NK-92 (cell line): ENCODE measurements around the gene MRPS5.
"Not testable (repeated sequence)": the region's sequence is repeated elsewhere in the genome, so short reads cannot be mapped to it uniquely, and the experiment has no call there.

ENCODE experiments used
- DNase-seq: peaks from one replicate; lab custom pipeline; 2025; ENCODE audit not compliant: unreplicated experiment; lab: John Stamatoyannopoulos, UW

The MRPS5 gene

DNA sequence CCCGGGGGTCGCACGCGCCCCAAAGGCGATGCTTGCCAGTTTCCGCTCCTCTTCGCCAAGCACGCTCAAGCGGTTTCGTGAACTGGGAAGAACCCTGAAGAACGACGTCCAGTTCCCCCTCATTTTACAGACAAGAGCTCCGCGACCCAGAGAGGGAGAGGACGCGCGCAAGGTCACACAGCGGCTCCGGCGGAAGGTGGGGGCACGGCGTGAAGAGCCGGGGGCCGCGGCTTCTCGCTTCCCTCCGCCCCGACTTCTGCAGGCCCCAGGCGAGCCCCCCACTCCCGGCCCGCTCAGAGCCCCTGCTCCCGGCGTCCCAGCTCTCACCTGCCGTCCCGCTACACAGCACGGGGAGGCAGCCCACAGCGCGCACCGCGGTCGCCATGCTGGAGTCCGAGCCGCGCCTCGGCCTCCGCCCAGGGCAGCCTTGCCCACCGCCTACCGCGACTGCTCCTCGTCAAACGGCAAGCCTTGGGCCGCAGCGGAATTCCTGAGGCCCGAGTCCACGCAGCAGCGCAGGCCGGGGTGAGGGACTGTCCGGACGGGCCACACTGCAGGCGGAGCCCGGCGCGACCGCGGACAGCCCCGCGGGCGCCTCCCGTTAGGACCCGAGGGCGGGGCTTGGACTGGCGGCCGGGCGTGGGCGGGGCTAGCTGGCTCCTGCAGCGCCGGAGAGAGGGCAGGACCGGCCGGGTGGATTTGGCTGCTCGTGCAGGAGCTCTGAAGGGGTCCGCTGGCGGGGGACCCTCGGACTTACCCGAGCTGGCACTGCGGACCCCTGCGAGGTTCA lies at the start of gene MRPS5:
Gene MRPS5 (minus strand): TSS at position 402 of the 790 bp plus-strand sequence. CDS start 17 bp downstream, at position 385.
- peak; percentile 4 for DNase-seq

DNA sequence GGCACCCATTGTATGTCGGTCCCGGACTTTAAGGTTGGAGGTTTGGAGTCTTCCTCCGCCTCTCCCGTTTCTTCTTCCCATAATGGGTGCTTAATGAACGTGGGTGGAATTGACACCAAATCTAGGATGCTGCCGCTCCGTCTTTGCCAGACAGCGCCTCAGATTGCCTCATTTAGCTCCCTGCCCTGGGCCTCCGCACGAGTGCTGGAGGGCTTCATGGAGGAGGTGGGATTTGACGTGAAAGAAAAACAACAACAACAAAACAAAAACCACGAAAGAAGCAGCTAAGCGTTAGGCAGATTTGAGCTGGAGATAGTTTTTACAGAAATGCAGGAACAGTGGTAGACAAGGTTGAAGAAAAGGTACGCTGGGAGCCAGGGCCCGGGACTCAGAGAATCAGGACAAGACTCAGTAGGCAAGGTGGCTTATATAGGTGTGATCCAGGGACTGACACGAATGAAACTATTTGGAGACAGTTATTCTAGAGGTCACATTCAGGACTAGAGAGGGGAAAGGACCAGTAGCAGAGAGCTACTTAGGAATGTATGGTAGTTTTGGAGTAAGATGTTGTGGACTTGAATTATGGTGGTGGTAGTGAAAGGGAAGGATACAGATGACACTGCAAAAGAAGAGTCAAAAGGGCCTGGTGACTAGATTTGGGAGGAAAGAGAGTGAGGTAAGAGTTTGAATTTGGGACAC lies 44.6 kb upstream of the MRPS5 start:
- no peak for DNase-seq

DNA sequence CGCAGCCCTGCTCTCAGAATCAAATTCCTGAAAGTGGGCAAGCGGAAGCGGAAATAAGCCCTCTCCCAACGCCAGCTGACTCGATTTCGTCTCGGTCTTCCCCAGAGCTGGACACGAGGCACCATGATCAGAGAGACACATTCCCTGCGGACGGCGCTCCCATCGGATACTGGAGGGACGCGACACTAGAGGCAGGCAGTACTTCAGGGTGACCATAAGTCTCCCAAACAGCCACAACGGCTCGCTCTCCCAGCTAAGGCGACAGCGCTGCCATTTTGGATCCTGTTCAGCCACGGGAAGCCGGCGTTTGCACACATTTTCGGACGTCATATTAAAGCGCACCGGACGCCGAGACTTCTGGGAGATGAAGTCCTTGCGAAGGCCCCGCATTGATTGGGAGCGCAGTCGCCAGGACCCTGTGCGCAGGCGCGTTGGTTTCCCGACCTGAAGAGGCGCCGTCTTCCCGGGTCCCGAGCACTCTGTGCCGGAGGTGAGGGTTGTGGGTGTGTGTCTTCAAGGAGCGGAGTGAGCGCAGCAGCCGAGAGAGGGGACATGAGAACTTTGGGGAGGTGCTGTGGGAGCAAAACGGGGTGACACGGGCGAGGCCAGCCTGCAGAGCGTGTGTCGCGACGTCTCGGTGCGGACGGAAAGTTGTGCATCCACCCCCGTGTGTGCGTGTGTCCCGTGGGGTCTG lies 43.9 kb upstream of the MRPS5 start, which contains the start of gene ZNF2:
Gene ZNF2 (plus strand): TSS at position 439 of the 694 bp plus-strand sequence. CDS start 10,418 bp downstream, outside the sequence.
- peak; percentile 79 for DNase-seq

DNA sequence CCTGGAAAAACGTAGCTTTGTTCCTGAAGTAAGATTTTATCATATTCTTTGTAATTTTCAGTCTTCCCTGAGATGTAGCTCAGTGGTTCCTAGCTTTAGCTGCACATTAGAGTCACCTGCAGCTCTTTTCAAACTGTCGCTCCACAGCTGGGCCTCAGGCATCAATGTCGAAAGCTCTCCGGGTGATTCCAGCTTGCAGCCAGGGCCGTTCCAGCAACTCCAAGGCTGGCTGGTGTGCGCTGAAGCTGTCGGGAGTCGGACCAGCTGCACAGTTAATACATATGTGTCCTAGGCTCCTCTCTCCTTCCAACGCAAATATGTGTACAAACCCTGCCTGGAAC lies 43.4 kb upstream of the MRPS5 start:
- no peak for DNase-seq

DNA sequence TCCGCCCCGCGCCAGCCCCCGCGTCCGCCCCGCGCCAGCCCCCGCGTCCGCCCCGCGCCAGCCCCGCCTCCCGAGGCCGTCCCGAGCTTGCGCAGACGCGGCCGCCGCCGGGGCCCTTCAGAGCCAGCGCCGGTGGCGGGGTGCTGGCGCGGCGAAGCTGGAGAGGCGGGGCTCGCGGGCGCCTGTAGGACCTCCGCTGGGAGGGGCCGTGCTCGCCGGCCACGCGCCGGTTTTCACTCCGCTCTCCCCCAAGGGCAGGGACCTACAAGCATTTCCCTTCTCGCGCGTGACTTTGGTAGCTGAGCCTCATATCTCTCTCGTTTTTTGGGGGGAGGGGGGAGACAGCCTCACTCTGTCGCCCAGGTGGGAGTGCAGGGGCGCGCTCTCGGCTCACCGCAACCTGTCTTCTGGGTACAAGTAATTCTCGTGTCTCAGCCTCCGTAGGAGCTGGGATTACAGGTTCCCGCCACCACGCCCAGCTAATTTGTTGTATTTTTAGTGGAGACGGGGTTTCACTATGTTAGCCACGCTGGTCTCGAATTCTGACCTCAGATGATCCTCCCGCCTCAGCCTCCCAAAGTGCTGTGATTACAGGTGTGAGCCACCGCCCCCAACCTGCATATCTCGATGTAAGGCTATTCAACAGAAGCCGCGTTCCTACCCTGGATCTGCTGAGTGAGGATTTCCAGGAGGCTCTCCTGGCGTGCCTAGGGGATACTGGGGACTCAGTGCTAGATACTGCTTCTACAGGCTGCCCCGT lies 38.3 kb upstream of the MRPS5 start, which contains the start of gene ZNF514:
Gene ZNF514 (minus strand): TSS at position 159 of the 760 bp plus-strand sequence. CDS start 6,595 bp downstream, outside the sequence.
- no peak for DNase-seq

DNA sequence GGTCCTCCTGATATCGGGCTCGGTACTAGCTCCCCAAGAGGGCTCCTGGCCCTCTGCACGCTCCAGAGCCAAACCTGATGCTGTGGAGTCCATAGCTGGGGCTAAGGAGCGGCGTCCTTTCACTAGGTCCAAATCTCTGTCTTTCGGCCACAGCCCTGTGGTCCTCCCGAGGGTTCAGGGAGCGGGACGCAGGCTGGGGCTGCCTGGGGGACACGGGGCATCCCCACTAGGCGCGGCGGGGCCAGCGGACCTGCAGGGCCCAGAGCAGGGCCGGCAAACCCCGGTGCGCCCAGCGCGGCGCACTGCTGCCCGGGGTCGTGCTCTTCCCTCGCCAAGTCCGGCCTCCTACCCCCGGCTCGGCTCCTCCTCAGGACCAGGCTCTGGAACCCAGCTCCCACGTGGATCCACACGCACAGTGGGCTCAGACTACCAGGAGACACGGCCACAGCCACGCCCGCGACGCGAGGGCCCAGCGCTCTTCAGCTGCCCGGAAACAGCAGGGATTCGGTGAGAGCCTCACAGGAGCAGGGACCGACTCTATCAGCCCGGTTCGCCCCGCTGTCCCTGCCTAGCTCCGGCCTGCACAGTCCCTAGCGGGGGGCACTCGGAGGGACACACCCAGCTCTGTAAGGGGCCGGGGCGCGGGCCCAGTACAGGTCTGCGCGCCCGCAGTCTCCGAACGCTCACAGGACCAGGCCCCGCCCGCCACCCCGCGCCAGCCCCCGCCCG lies 37.4 kb upstream of the MRPS5 start:
- DNase-seq: no peak

DNA sequence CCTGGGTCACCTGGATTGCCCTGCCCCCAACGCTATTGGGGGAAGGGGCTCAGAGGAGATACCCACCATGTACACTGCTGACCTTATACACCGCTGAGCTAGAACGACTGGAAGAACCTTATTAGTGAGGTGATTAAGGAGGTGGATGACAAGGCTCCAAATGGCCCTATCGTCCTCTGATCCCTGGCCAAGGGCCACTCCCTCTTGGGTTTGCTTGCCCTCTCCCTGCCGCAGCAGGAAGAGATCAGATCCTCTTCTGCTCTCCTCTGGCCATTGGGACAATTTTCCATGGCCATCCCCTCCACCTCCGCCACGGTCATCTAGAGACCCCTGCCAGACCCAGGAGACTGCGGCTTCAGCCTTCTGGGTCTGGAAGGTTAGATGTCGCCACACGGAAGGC lies 36.8 kb upstream of the MRPS5 start:
- no peak for DNase-seq

DNA sequence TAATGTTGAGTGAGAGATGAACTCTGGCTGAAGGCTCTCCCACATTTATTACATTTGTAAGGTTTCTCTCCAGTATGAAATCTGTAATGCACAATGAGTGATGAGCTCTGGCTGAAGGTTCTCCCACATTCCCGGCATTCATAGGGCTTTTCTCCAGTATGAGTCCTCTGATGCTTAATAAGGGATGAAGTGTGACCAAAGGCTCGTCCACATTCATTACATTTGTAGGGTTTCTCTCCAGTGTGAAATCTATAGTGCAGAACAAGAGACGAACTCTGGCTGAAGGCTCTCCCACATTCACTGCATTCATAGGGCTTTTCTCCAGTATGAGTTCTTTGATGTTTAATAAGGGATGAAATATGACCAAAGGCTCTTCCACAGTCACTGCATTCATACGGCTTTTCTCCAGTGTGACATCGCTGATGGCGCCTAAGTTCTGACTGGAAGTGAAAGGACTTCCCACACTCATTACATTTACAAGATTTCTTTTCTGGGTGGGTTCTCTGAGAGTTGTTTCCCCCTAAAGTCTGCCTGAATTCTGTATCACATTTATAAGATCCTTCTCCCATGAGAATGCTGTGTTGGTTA lies 27.9 kb upstream of the MRPS5 start:
- DNase-seq: no peak

DNA sequence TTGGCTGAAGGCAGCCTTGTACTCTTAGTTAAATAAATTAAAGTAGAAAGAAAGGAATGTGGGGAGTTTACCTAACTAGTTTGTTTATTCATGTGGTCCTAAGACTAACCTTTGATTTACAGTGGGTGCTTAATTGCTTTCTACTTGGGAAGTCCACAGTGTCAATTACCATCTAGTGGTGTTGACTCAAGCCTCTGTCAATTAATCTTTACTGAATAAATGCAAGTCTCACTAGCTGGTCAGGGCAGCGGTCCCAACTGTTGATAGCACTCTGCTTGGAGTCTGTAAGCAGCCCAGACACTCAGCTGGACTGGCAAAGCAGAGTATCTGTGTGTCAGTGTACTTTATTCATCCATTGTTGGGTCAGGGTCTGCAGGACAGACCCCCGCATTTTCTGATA lies 22.2 kb upstream of the MRPS5 start:
- DNase-seq: no peak

DNA sequence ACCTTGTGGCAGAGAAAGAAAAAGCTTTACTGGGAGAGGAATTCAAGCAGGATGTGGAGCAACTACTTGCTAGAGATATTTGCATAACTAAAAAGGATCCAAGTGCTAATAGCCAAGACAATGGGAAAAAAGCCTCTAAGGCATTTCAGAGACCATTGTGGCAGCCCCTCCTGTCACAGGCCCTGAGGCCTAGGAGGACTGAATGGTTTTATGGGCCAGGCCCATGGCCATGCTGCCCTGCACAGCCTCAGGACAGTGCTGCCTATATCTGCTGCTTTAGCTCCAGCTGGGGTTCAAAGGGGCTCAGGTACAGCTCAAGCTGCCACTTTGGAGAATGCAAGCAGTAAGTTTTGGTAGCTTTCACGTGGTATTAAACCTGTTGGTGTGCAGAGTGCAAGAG lies 17.1 kb upstream of the MRPS5 start:
- no peak for DNase-seq

DNA sequence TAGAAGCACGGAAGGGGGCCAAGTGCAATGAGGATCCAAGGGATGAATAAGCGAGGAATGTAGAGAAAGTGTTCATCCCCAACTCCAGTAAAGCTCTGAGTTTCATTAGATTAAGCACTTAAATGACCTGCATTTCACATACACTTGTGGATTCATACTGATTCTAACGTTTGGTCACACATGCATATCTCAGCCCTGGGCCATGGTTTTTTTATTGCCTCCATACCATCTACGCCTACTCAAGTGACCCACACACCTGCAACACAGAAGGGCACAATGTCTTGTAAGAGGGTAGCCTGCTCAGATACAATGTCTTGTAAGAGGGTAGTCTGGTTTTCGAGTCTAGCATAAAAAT lies 566 bp upstream of the MRPS5 start:
- no peak for DNase-seq

DNA sequence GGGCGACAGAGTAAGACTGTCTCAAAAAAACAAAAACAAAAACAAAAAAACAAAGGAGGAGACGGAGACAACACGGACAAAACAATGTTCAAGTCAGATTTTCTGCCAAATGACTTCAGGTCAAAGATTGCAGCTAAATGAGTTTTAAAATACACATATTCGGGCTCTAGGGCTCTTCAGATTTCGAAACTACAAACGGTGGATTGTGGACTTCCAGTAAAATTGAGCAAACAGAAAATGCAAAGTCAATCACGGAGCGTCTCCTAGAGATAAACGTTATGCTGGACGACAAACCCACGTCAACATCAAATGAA lies 558 bp downstream of the MRPS5 start:
- DNase-seq: no peak

DNA sequence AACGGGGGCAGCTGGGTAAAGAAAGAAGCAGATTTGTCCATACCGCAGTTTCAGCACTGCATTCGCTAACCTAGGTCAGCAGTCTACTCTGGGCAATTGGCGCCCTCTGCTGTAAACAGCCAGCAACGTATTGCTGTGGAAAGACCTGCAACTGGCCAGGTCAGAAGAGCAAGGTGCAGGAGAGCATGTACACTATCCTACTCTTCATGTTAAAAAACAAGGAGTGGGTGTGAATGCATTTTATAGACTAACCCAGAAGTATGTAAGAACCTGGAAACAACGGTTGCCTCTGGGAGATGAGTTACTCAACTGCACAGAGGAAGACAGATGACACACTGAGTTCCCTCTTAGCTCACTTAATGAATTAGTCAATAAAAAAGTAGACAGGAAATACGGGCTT lies 6.2 kb downstream of the MRPS5 start:
- DNase-seq: no peak

DNA sequence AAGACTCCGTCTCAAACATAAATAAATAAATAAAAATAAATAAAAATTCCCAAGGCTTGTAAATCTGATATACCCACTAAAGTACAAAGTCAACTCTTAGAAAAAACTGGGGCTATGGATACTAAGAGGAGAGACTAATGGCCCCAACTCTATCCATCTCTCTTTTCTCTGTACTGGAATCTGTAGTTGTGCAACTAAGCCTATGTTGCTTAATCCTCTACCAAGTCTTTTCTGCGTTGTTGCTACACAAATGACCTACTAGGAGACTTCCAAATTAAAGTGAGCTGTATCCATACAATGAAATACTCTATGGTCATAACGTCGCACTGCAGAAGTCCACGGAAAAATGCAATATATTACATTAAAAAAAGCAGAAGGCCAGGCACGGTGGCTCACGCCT lies 8.1 kb downstream of the MRPS5 start:
- DNase-seq: no peak

DNA sequence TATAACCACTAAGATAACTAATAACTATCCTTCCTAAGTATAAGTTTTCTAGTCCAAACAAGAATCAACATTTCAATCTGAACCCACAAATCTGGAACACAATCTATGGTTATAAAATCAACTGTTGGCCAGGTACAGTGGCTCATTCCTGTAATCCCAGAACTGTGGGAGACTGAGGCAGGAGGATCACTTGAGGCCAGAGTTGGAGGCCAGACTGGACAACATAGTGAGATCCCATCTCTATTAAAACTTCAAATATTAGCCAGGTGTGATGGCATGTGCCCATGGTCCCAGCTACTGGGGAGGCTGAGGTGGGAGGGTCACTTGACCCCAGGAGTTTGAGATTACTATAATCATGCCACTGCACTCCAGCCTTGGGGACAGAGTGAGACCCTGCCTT lies 11.2 kb downstream of the MRPS5 start:
- no peak for DNase-seq

DNA sequence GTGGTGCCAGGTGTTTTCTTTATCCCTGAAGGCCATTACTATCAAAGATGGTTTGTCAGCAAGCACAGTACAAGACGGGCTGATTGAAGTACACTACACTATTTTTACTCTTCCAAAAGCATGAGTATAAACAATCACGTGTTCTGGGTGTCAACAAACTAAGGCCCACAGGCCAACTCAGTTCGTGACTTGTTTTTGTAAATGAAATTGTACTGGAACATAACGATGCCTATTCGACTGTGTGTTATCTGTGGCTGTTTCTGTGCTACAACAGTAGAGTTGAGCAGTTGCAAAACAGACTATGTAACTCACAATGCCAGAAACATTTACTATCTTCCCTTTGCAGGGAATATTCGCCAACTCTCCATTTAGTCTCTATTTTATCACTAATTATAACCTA lies 12.3 kb downstream of the MRPS5 start:
- no peak for DNase-seq

DNA sequence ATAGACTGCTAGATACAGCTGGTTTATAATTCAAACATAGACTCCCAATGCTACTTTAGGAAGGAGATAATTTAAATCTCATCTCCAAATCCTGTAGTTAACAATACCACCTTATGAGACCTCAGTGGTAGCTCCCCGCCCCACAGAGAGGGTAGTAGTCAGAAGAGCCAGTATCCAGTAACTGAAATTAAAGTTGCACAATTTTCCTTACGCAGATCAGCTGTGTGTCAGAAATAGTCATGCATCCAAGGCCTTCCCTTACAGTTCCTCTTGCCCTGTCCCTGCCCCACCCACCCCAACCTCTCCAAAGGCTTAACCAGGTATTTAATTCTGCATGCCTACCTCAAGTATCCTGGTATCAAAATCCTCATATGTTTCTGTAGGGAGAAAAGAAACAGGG lies 15.5 kb downstream of the MRPS5 start:
- DNase-seq: no peak

DNA sequence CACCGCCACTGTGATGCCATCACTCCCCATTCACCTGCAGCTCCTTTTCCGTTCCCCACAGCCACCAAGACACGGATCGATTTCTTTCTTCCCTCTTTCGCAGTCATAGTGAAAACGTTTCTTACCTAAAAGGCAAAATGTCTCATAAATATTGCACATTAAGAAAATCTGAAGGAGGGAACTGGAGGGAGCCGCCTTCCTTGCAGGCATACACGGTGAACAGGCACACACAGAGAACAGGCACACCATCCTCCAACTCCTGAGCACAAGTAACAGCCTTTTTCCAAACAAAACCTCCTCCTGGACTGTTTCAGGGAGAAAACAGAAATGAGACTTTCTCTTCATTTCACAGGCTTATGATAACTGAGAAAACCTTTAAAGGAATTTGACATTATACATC lies 17.0 kb downstream of the MRPS5 start:
- DNase-seq: no peak

DNA sequence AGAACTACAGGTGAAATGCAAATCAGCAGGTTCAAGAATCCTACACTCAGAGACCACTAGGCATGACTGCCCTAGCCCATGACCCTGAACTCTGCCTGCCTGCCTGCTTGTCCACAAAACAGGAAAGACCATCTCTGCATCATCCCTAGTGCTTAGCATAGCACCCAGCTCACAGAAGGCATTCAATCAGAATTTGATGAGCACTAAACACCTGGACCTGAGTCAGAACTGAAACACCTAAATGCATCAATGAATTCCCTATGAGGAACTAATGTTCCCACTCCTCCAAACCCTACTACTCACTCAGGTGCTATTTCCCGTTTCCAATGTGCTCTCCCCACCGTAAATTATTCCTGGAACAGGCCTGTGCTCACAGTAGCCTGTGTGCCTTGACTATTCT lies 21.7 kb downstream of the MRPS5 start:
- no peak for DNase-seq

DNA sequence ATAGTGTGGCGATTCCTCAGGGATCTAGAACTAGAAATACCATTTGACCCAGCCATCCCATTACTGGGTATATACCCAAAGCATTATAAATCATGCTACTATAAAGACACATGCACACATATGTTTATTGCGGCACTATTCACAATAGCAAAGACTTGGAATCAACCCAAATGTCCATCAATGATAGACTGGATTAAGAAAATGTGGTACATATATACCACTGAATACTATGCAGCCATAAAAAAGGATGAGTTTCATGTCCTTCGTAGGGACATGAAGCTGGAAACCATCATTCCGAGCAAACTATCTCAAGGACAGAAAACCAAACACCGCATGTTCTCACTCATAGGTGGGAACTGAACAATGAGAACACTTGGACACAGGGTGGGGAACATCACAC lies 23.3 kb downstream of the MRPS5 start:
- DNase-seq: not testable (repeated sequence)
